Activated T-cell treated with anti-CD3 and anti-CD28 coated beads for 1 hour (primary cell): ENCODE results near the gene SH3BP2.

Source experiments
- DNase-seq: peaks from one replicate; pipeline ENCODE4 v3.0.0-alpha.2; 2020; ENCODE audit warnings: low read depth

SH3BP2 gene

GRCh38 chr4:2790583-2791517 is 2.0 kb upstream of the SH3BP2 start:
- no peak for DNase-seq

DNA sequence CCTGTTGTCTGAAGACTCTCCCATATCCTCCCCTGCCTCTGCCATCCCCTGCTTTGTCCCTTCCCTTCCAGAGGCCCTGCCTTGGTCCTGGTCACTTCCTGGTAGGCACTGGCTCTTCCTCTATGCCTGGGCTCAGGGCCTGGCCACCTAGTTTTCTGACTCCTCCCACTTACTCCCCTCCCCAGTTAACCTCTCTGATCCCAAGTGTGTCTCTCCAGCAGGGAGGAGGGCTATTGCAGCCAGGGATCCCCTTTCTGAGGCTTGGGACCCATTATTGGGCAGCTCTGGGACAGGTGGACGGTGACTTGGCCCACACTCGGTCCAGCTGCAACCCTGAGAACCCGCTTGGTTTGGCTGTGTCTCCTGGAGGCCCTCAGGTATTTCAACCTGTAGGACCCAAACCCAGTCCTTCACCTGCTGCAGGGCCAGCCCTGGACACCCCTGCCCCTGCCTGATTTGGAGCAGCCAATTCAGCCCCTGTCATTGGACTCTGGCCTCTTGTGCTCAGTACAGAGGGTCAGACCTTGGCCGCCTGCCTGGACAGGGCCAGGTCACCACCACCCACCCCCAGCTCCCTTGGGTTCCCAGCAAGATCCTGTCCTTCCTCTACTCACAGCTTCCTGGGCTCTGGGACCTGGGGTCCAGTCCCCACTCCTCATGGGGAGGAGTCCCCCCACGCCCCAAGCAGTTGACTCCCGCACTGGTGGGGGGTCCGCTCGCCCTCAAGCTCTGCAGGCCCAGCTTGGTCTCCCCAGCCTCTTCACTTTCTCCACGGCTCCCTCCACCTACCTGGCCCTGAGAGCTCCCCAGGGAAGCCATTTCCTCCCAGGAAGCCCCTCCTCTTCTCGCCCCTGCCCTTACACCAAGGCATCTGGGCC is 1.1 kb upstream of the SH3BP2 start:
- DNase-seq: no peak

GRCh38 chr4:2792396-2792710 is 532 bp upstream of the SH3BP2 start:
- no peak for DNase-seq

GRCh38 chr4:2793586-2794485 is 951 bp downstream of the SH3BP2 start:
- DNase-seq: no peak

DNA sequence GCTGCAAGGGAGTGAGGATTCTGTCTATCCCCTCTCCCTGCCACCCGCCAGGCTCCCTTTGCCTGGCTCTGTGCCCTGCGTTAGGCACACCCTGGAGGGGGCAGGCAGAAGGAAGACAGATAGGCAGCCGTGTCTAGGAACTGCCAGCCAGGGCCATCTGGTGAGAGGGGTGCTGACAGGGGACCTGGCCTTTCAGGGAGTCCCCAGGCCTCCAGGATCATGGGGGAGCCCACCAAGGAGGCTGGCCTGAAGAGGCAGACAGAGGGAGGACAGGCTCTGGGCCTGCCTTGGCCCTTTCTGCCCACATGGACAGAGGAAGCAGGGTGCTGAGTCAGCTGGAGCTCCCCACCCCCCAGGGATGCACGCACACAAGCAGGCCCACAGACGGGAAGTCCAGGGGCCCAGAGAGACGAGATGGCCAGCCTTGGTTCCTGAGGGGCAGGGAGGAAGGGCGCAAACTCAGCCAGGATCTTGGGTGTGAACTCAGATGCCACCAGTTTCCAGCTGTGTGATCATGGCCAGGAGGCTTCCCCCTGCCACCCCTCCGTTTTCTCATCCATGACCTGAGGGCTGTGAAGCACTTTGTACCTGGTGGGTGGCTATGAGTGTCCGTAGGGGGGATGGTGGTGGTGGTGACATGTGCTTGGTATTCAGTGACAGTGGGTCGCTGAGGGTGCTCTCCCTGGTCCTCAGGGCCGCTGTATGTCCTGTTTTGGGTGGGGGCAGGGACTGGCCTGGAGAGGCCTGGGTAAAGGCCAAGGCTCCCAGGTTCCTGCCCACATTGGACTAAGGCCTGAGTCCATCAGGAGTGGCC is 1.8 kb downstream of the SH3BP2 start:
- no peak for DNase-seq

GRCh38 chr4:2795300-2795892 is 2.5 kb downstream of the SH3BP2 start:
- no peak for DNase-seq

- DNase-seq: no peak
These were observed 3.3 kb downstream of the SH3BP2 start for GRCh38 chr4:2795893-2796848.

DNA sequence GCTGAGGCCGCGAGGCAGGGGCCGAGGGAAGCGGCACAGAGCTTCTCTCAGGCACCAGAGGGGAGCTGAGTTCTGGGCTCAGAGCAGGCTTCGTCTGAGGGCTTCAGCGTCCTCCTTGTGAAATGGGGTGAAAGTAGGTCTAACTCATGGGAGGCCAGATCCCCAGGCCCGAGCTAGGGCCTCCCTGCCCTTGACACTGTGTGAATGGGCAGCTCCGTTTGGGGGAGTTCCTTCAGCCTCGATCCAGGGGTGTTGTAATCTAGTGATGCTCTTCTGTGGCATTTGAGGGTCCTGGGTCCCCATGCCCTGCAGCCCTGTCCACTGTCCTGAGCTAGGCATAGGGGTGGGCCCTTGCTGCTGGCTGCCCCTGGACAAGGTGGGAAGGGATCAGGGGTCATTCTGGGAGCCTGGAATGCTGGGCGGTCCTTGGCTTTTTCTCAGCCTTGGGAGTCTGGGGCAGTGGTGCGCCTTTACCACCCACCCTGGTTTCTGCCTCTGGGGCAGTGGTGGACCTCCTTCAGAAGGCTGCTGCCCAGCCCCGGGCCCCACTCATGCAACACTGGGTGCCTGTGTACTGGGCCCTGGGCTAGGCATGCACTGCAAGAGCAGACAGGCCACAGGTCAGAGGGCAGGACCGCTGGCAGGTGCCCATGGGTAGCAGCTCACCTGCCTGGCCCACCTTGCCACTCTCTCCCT is 4.1 kb downstream of the SH3BP2 start:
- no peak for DNase-seq

- no peak for DNase-seq
These were observed 4.8 kb downstream of the SH3BP2 start for GRCh38 chr4:2797545-2798305.

DNA sequence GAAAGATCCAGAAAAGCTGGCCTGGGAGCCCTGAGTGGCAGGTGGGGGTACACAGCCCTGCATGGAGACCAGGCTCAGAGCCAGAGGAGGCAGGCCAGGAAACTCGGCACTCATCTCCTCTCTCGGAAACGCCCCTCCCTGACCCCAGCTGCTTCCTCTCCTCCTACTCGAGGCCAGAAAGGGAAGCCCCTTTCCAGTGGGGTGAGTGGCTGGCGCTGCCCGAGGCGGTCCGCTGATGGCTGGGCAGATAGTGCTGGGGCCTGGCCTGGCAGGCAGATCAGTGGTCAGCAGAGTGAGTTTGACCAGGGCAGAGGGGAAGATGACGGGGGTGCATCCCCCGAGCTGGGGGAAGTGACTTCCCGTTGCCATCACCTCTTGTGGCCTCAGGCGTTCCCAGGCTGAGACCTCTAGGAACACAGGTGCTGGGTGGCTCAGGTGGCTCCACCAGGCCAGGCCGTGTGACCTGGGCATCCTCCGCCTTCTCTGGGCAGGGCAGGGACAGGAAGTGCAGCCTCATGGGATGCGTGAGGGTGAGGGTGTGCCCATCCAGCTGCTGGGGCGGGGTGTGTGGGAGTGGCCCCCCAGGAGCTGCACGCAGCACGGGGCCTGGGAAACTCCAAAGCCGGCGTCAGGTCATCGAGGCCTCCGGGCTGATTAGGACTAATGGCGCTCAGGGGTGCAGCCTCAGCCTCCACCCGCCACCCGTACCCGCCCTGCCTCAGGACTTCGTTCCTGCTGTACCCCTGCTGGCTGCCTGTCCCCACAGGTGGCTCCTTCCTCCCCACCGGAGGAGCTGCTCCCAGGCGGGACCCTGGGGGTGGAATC is 5.7 kb downstream of the SH3BP2 start:
- DNase-seq: no peak

DNA sequence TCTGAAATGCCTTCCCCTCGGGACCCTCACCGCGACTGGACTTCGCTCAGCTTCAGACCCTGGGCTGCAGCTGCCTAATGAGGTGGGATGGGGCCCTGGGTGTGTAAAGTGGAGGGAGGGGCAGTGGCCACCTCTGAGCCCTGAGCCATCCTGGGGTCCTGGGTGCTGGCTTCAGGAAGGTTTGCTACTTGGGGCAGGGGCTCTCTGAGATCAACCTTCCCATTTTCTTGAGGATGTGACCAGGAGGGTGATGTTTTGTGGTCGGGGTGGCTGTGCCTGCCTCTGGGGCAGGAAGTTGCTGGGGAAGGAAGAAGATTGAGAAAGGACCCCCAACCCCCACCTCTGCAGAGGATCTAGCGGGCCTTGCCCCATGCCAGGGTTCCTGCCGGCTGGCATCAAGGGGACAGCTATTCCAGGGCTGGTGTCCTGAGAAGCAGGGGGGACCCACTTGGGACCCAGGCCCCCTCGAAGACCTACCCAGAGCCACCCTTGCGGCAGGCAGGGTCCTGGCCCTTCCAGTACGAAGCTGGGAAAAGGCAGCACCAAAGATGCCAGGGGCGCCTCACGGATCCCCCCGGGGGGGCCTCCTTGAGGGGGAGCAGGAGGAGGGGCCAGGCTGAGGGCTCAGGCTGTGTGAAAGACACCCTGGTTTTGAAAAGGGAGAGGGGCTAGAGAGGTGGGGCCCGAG is 6.5 kb downstream of the SH3BP2 start:
- no peak for DNase-seq

- no peak for DNase-seq
These were observed 7.2 kb downstream of the SH3BP2 start for GRCh38 chr4:2799971-2800690.

DNA sequence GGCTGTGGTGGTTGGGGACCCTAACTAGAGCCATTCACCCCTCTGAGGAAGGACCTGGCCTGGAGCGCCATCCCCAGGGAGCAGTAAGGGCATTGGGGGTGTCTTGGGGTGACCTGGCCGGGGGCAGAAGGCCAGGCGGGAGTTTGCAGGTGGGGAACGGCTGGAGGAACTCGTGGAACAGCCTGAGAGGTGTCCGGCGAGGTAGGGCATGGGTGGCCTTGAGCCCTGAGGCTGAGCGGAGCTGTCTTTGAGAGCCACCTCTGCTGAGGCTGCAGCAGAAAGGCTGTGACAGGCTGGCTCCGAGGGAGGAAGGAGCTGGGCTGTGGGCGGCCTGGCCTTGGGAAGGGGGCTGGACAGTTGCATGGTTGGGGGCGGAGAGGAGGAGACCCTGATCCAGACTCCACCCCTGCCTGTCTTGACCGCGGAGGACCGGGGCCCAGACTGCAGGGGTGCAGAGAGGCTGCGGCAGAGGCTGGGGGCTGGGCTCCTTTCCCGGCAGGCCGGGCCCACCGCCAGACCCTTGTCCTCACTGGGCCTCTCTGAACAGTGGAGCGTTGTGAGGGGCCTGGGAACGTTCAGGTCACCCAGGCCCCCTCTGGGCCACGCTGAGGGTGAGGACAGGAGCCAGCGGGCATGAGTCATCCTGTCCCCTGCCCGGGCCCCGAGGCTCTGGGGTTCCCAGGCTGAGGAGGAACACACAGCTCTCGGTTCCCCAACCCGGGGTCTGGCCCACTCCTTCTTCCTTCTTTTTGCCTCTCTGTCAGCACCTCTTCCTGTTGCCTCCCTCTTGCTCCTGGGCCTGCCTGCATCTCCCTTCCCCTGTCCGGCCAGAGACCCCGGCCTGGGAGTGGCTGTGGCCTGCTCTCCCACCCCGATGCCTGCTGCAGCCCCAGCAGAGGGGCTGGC is 8.1 kb downstream of the SH3BP2 start:
- DNase-seq: no peak

DNA sequence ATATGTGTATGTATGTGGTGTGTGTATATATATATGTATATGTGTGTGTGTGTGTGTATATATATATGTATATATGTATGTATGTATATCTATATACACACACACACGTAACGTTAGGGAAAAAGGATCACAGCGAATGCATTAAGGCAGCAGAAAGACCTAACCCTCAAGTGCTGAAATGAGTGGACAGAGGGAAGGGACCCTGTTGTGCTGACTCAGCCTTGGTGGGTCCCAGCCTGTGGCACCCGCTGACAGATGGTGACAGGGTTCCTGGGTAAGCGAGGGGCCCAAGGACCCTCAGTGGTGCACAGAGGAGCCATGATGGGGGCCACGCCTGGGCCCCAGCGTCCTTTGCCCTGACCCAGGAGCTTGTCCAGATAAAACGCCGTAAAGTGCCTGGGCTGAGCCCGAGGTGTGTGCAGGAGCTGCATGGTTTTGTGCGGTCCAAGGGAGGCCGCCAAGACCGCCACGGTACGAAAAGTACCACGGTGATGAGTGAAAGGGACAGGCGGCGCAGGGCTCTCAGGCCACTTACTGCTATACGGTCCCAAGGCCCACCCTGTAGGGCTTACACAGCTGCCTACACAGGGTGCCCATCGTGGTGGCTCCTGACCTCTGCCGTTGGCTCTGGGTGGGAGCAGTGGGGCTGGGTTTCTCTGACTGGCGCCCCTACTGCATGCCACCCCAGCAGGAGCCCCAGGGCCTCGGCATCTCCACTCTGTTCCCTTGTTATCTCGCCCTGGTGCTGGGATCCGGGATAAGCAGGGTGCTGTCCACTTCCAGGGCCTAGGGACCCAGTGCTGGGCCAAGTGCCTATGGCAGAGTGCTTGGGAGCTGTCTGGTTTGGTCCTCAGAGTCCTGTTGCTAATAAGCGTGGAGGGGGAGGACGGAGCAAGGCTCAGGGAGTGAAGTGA is 10.0 kb downstream of the SH3BP2 start:
- DNase-seq: no peak
